ENCODE data around the gene KPNB1. TPM values are rescaled to one million over a fixed set of nuclear protein-coding genes. Genes with fewer than 3 reads are reported as not detected.

Gene KPNB1
- polyA plus RNA-seq, 1 donor from 2014 or later, result 117 TPM

DNA sequence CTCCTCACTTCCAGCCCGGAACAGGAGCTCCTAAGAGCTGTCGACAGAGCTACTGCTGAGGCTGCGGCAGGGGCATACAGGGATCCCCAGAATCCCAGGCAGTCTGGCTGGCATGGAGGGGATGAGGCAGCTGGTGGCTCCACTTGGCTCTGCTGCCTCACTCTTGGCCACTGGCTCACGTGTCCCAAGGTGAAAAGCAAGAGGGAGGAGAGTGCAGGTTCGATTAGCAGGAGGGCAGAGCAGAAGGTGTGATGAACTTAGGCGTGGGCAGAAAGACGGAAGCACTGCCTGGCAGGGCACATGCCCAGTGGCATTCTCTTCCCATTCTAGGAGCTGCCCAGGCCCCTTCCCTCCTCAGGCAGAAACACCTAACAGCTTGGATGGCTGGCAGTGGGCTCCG, 72.0 kb downstream of the KPNB1 start:
- Histone ChIP-seq H3K9ac (ENCODE audit: low read length) (no peak overlapping the region), H4K20me1 (ENCODE audit: insufficient read depth) (no peaks in the 10 kb centered on the region), H3K9me3 (ENCODE audit: low read length) (no peaks in the 10 kb centered on the region), H3K4me2 (ENCODE audit: low read length) (no peak overlapping the region), H3K36me3 (ENCODE audit: insufficient read depth, low read length) (no peaks in the 10 kb centered on the region), H3K79me2 (replicated peaks; ENCODE audit: insufficient read depth, low read length) (no peaks in the 10 kb centered on the region), H3F3A (ENCODE audit: insufficient read depth, low read length, poor library complexity, severe bottlenecking) (no peaks in the 10 kb centered on the region), H3K27ac (ENCODE audit: low read length) (no peak overlapping the region), H3K9me2 (ENCODE audit: insufficient read depth, low read length) (no peaks in the 10 kb centered on the region), H3K27me3 (ENCODE audit: insufficient read depth, low read depth, low read length) (peaks cover 11% of the 10 kb centered on the region), H2AFZ (ENCODE audit: low read depth, low read length) (no peak overlapping the region), H3K4me3 (ENCODE audit: low read length) (no peak overlapping the region)
- no peak for TF ChIP-seq RAD21 (conservative IDR thresholded peaks at IDR 0.05)
- TF ChIP-seq, protein P1, sequence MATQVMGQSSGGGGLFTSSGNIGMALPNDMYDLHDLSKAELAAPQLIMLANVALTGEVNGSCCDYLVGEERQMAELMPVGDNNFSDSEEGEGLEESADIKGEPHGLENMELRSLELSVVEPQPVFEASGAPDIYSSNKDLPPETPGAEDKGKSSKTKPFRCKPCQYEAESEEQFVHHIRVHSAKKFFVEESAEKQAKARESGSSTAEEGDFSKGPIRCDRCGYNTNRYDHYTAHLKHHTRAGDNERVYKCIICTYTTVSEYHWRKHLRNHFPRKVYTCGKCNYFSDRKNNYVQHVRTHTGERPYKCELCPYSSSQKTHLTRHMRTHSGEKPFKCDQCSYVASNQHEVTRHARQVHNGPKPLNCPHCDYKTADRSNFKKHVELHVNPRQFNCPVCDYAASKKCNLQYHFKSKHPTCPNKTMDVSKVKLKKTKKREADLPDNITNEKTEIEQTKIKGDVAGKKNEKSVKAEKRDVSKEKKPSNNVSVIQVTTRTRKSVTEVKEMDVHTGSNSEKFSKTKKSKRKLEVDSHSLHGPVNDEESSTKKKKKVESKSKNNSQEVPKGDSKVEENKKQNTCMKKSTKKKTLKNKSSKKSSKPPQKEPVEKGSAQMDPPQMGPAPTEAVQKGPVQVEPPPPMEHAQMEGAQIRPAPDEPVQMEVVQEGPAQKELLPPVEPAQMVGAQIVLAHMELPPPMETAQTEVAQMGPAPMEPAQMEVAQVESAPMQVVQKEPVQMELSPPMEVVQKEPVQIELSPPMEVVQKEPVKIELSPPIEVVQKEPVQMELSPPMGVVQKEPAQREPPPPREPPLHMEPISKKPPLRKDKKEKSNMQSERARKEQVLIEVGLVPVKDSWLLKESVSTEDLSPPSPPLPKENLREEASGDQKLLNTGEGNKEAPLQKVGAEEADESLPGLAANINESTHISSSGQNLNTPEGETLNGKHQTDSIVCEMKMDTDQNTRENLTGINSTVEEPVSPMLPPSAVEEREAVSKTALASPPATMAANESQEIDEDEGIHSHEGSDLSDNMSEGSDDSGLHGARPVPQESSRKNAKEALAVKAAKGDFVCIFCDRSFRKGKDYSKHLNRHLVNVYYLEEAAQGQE (IDR thresholded peaks at IDR 0.05; ENCODE audit: borderline replicate concordance), result no peak
- no peak for TF ChIP-seq SMC3 (conservative IDR thresholded peaks at IDR 0.05; ENCODE audit: poor library complexity)
- no peak for TF ChIP-seq EP300 (conservative IDR thresholded peaks at IDR 0.05; ENCODE audit: poor library complexity, severe bottlenecking)
- TF ChIP-seq, protein P2, sequence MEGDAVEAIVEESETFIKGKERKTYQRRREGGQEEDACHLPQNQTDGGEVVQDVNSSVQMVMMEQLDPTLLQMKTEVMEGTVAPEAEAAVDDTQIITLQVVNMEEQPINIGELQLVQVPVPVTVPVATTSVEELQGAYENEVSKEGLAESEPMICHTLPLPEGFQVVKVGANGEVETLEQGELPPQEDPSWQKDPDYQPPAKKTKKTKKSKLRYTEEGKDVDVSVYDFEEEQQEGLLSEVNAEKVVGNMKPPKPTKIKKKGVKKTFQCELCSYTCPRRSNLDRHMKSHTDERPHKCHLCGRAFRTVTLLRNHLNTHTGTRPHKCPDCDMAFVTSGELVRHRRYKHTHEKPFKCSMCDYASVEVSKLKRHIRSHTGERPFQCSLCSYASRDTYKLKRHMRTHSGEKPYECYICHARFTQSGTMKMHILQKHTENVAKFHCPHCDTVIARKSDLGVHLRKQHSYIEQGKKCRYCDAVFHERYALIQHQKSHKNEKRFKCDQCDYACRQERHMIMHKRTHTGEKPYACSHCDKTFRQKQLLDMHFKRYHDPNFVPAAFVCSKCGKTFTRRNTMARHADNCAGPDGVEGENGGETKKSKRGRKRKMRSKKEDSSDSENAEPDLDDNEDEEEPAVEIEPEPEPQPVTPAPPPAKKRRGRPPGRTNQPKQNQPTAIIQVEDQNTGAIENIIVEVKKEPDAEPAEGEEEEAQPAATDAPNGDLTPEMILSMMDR (IDR thresholded peaks at IDR 0.05; ENCODE audit: poor library complexity, severe bottlenecking), result no peak
- no peak for TF ChIP-seq MXI1 (conservative IDR thresholded peaks at IDR 0.05; ENCODE audit: poor library complexity, severe bottlenecking)
- TF ChIP-seq EZH2 (IDR thresholded peaks at IDR 0.05; ENCODE audit: borderline replicate concordance, insufficient read depth, low read length, poor library complexity, severe bottlenecking), result no peak
- TF ChIP-seq POLR2AphosphoS5 (IDR thresholded peaks at IDR 0.05), result no peak
- no peak for TF ChIP-seq TAF1 (IDR thresholded peaks at IDR 0.05; ENCODE audit: low read depth)

DNA sequence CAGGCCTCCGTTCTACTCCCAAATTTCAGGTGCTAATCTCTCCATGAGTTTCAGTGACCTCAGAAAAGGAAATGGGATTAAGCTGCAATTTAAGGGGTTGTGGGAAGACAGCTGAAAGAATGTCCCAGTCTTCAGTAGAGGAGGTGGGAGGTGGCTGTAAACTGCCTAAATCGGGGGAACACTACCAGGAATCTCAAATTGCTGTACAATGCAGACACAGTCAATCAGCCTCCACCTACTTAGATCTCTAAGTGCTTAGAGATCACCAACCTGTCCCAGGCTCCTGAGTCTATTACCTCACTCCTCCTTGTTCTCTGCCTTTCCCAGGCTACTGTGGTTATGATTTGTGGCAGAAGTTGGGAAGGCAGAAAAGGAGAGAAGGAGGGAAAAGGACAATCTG, 75.0 kb downstream of the KPNB1 start:
- no peak overlapping the region for H3K4me3 ChIP-seq (ENCODE audit: low read length)
- H3K9me3 ChIP-seq (ENCODE audit: low read length), result no peaks in the 10 kb centered on the region
- H3K27me3 ChIP-seq (ENCODE audit: insufficient read depth, low read depth, low read length), result peaks cover 11% of the 10 kb centered on the region
- TF ChIP-seq, protein P1 (IDR thresholded peaks at IDR 0.05; ENCODE audit: borderline replicate concordance), result no peak
- no peak for TF ChIP-seq SMC3 (conservative IDR thresholded peaks at IDR 0.05; ENCODE audit: poor library complexity)
- TF ChIP-seq POLR2AphosphoS5 (IDR thresholded peaks at IDR 0.05), result no peak
- no peak for TF ChIP-seq RAD21 (conservative IDR thresholded peaks at IDR 0.05)
- no peak for TF ChIP-seq EZH2 (IDR thresholded peaks at IDR 0.05; ENCODE audit: borderline replicate concordance, insufficient read depth, low read length, poor library complexity, severe bottlenecking)
- TF ChIP-seq EP300 (conservative IDR thresholded peaks at IDR 0.05; ENCODE audit: poor library complexity, severe bottlenecking), result no peak
- TF ChIP-seq, protein P2 (IDR thresholded peaks at IDR 0.05; ENCODE audit: poor library complexity, severe bottlenecking), result no peak
- TF ChIP-seq TAF1 (IDR thresholded peaks at IDR 0.05; ENCODE audit: low read depth), result no peak
- no peak for TF ChIP-seq MXI1 (conservative IDR thresholded peaks at IDR 0.05; ENCODE audit: poor library complexity, severe bottlenecking)
- no peaks in the 10 kb centered on the region for H3K79me2 ChIP-seq (replicated peaks; ENCODE audit: insufficient read depth, low read length)
- no peaks in the 10 kb centered on the region for H3F3A ChIP-seq (ENCODE audit: insufficient read depth, low read length, poor library complexity, severe bottlenecking)
- no peaks in the 10 kb centered on the region for H3K36me3 ChIP-seq (ENCODE audit: insufficient read depth, low read length)
- no peak overlapping the region for H3K27ac ChIP-seq (ENCODE audit: low read length)
- H3K4me2 ChIP-seq (ENCODE audit: low read length), result no peak overlapping the region
- no peaks in the 10 kb centered on the region for H3K9me2 ChIP-seq (ENCODE audit: insufficient read depth, low read length)
- no peak overlapping the region for H2AFZ ChIP-seq (ENCODE audit: low read depth, low read length)
- no peaks in the 10 kb centered on the region for H4K20me1 ChIP-seq (ENCODE audit: insufficient read depth)
- H3K9ac ChIP-seq (ENCODE audit: low read length), result no peak overlapping the region
